Measurements from ENCODE around the gene CHKA.
"Not testable (repeated sequence)": the region's sequence is repeated elsewhere in the genome, so short reads cannot be mapped to it uniquely, and the experiment has no call there.

The CHKA gene

GRCh38 chr11:68115285-68115684 is 5.9 kb downstream of the CHKA start:
- no peak for DNase-seq

GRCh38 chr11:68113986-68114385 is 7.2 kb downstream of the CHKA start:
- peak; percentile 24 for DNase-seq

- no peak for DNase-seq
Measured at GRCh38 chr11:68107689-68108088, 13.5 kb downstream of the CHKA start.

- DNase-seq = peak; percentile 95
Measured at GRCh38 chr11:68106165-68106940, 14.8 kb downstream of the CHKA start.

- DNase-seq = no peak
Measured at GRCh38 chr11:68099474-68100405, 21.4 kb downstream of the CHKA start.

- no peak for DNase-seq
Measured at GRCh38 chr11:68099057-68099456, 22.1 kb downstream of the CHKA start.

- DNase-seq = no peak
Measured at GRCh38 chr11:68096962-68097361, 24.2 kb downstream of the CHKA start.

- DNase-seq = no peak
Measured at GRCh38 chr11:68093565-68093964, 27.6 kb downstream of the CHKA start.

- DNase-seq = not testable (repeated sequence)
Measured at GRCh38 chr11:68092946-68093345, 28.2 kb downstream of the CHKA start.

GRCh38 chr11:68092411-68092810 is 28.8 kb downstream of the CHKA start:
- no peak for DNase-seq

- DNase-seq = no peak
Measured at GRCh38 chr11:68090706-68091105, 30.5 kb downstream of the CHKA start.

- no peak for DNase-seq
Measured at GRCh38 chr11:68090287-68090686, 30.9 kb downstream of the CHKA start.

- DNase-seq = no peak
Measured at GRCh38 chr11:68089679-68090078, 31.5 kb downstream of the CHKA start.

GRCh38 chr11:68083517-68083916 is 37.7 kb downstream of the CHKA start:
- no peak for DNase-seq

- DNase-seq = no peak
Measured at GRCh38 chr11:68082481-68082880, 38.7 kb downstream of the CHKA start.

- no peak for DNase-seq
Measured at GRCh38 chr11:68081691-68082090, 39.5 kb downstream of the CHKA start.

GRCh38 chr11:68080860-68081259 is 40.3 kb downstream of the CHKA start:
- DNase-seq = no peak

GRCh38 chr11:68077617-68078582 is 43.3 kb downstream of the CHKA start:
- no peak for DNase-seq

- DNase-seq = no peak
Measured at GRCh38 chr11:68076371-68077042, 44.7 kb downstream of the CHKA start.

GRCh38 chr11:68074584-68075352 is 46.4 kb downstream of the CHKA start:
- DNase-seq = no peak

All from RPMI8226 (cell line).